OCI-LY7 (cell line): ENCODE data around the gene GRM4. TPM values are rescaled to one million over a fixed set of nuclear protein-coding genes. Genes with fewer than 3 reads are reported as not detected.

ENCODE experiments used
- BruUV-seq: library from RNA; stranded (reverse); fragments of 400-500 nt; replicated peaks from 2 replicates; lab custom pipeline; 2021; lab: Mats Ljungman, UMichigan
- CTCF ChIA-PET: fragments of 300-600 bp; sonication (Branson Sonifier 250); formaldehyde crosslinking; loops from one replicate; lab custom pipeline; 2022; ENCODE audit warnings: antibody characterized with exemption; ENCODE audit not compliant: unreplicated experiment; lab: Charles Lee
- POLR2A ChIA-PET: fragments of 300-600 bp; sonication (Branson Sonifier 250); formaldehyde crosslinking; loops from one replicate; lab custom pipeline; 2022; ENCODE audit warnings: antibody characterized with exemption; lab: Charles Lee
- DNase-seq: peaks from one replicate; pipeline ENCODE4 v3.0.0-alpha.2; 2015; ENCODE audit warnings: low spot score
- H2AFZ ChIP-seq: fragments of 200-600 bp; sonication (generic), shearing (Covaris generic); 2 replicates; pipeline ENCODE4 v1.6.1; 2014; ENCODE audit warnings: mild to moderate bottlenecking, antibody characterized with exemption, low read length, moderate library complexity
- H3K27ac ChIP-seq: fragments of 200-600 bp; sonication (generic); 2 replicates; pipeline ENCODE4 v1.5.1; 2014; ENCODE audit warnings: mixed run types, low read depth, mild to moderate bottlenecking, moderate library complexity, low read length, inconsistent platforms; ENCODE audit not compliant: poor library complexity, severe bottlenecking
- H3K36me3 ChIP-seq: fragments of 200-600 bp; sonication (generic); 2 replicates; pipeline ENCODE4 v1.6.1; 2014; ENCODE audit warnings: mild to moderate bottlenecking, antibody characterized with exemption, low read length, moderate library complexity, mixed read lengths; ENCODE audit not compliant: insufficient read depth
- H3K4me1 ChIP-seq: fragments of 200-600 bp; sonication (generic); 2 replicates; pipeline ENCODE4 v1.5.1; 2014; ENCODE audit warnings: mild to moderate bottlenecking, low read length; ENCODE audit not compliant: insufficient read depth, poor library complexity, severe bottlenecking
- H3K4me2 ChIP-seq: fragments of 200-600 bp; sonication (generic); 2 replicates; pipeline ENCODE4 v1.6.1; 2014; ENCODE audit warnings: mild to moderate bottlenecking, low read length
- H3K4me3 ChIP-seq: fragments of 200-600 bp; sonication (generic); 2 replicates; pipeline ENCODE4 v1.5.1; 2014; ENCODE audit warnings: mild to moderate bottlenecking, low read depth, low read length; ENCODE audit not compliant: poor library complexity, severe bottlenecking
- H3K79me2 ChIP-seq: fragments of 200-600 bp; sonication (generic); 2 replicates; pipeline ENCODE4 v1.6.1; 2016; ENCODE audit warnings: low read depth, mild to moderate bottlenecking, low read length, moderate library complexity, mixed read lengths; ENCODE audit not compliant: insufficient read depth
- H3K9me2 ChIP-seq: fragments of 200-600 bp; sonication (generic); 2 replicates; pipeline ENCODE4 v1.6.1; 2016; ENCODE audit warnings: mild to moderate bottlenecking, low read length, mixed read lengths; ENCODE audit not compliant: insufficient read depth
- H3K9me3 ChIP-seq: fragments of 200-600 bp; sonication (generic); 2 replicates; pipeline ENCODE4 v1.6.1; 2014; ENCODE audit warnings: mild to moderate bottlenecking, mixed run types, low read length, mixed read lengths
- H4K20me1 ChIP-seq: fragments of 200-600 bp; sonication (generic); 2 replicates; pipeline ENCODE4 v1.6.1; 2014; ENCODE audit warnings: mild to moderate bottlenecking, antibody characterized with exemption, low read length, moderate library complexity, mixed read lengths; ENCODE audit not compliant: insufficient read depth
- EZH2phosphoT487 ChIP-seq: fragments of 200-600 bp; sonication (generic); IDR thresholded peaks from 2 replicates; pipeline ENCODE4 v1.6.1; 2018; ENCODE audit warnings: low read depth, borderline replicate concordance, mild to moderate bottlenecking, mixed run types, antibody characterized with exemption, low read length, moderate library complexity, mixed read lengths
- intact Hi-C: fragments of 100-400 bp; cut with micrococcal nuclease; formaldehyde crosslinking; loops from one replicate; pipeline ENCODE4 v1.10.0; 2022; ENCODE audit not compliant: unreplicated experiment
- total RNA-seq, 2 experiments: library from RNA; depleted of rRNA in 1 of 2; stranded (reverse); fragments of >200 nt in 1 of 2; shearing (Covaris generic) in 1 of 2; gene quantifications; 2 replicates each; pipeline ENCODE4 v1.2.3, GENCODE V29; 2014 to 2022
- TF ChIP-seq, protein P1 (sequence below): fragments of 200-600 bp; sonication (generic); conservative IDR thresholded peaks from 2 replicates; pipeline ENCODE4 v1.5.1; 2014; ENCODE audit warnings: mild to moderate bottlenecking, antibody characterized with exemption, low read length, moderate library complexity, mixed read lengths

Gene GRM4
- total RNA-seq, 2 experiments from 2014 or later = 0.73 to 1.3 TPM

DNA sequence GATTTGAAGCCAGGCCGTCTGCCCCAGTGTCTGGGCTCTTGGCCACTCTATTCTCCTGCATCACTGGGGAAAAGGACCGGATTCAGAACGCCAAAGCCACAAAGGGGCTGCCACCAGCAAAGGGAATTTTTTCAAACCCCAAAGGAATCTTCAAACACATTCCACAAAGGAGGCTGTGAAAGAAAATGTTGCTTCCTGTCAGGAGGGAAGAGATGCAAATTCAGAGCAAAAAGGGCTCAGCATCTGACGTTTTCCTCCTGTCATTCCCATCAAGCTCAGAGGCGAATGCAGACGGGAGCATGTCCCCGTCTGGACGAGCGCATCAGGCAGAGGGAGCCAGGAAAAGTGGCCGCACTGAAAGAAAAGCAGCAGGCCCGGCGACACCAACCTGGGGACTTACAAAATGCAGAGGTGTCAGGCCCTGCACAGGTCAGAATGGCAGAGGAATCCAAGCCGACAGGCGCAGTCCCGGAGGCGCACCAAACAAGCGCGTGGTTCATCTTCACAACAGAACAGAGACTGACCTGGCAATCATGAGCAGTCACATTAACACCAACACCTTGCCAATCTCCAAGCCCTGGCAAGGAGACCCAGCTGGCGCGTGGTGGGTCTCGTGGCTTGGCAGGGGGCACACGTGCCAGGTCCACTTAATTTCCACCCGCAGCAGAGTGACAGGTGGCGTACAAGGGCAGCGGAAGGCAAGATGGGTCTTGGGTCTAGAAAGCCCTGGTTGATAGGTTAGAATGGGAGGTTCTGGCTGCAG lies 62.8 kb downstream of the GRM4 start:
- H3K4me1 ChIP-seq = no peaks in the 10 kb centered on the region
- no TSS peak for BruUV-seq
- CTCF ChIA-PET = no interaction called here
- H3K36me3 ChIP-seq = no peaks in the 10 kb centered on the region
- intact Hi-C loops = no loop called here
- H4K20me1 ChIP-seq = no peaks in the 10 kb centered on the region
- no peak overlapping the region for H2AFZ ChIP-seq
- H3K9me3 ChIP-seq = no peaks in the 10 kb centered on the region
- H3K9me2 ChIP-seq = no peaks in the 10 kb centered on the region
- TF ChIP-seq EZH2phosphoT487 = no peak
- TF ChIP-seq, protein P1, sequence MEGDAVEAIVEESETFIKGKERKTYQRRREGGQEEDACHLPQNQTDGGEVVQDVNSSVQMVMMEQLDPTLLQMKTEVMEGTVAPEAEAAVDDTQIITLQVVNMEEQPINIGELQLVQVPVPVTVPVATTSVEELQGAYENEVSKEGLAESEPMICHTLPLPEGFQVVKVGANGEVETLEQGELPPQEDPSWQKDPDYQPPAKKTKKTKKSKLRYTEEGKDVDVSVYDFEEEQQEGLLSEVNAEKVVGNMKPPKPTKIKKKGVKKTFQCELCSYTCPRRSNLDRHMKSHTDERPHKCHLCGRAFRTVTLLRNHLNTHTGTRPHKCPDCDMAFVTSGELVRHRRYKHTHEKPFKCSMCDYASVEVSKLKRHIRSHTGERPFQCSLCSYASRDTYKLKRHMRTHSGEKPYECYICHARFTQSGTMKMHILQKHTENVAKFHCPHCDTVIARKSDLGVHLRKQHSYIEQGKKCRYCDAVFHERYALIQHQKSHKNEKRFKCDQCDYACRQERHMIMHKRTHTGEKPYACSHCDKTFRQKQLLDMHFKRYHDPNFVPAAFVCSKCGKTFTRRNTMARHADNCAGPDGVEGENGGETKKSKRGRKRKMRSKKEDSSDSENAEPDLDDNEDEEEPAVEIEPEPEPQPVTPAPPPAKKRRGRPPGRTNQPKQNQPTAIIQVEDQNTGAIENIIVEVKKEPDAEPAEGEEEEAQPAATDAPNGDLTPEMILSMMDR = no peak
- no peak overlapping the region for H3K4me3 ChIP-seq
- POLR2A ChIA-PET = no interaction called here
- no peaks in the 10 kb centered on the region for H3K79me2 ChIP-seq
- no peak overlapping the region for H3K27ac ChIP-seq
- no peak overlapping the region for H3K4me2 ChIP-seq
- no peak for DNase-seq

DNA sequence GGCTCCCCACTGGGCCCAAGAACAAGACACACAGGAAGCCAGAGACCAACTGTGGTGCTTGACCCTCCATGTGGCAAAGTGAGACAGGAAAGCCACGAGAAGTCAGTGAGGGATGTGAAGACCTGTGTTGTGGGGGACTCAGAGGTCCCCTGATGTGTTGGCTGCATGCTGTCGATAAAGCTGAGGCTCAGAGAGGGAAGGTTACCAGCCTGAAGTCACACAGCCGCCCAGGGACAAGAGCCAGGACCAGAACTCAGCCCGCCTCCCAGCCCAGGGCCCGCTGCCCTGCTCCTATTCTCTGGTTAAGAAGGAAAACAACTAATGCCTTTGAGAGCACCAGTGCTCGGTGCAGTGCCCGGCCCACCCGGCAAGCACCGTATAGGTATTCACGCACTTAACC lies 63.5 kb downstream of the GRM4 start:
- POLR2A ChIA-PET = no interaction called here
- DNase-seq = no peak
- H3K4me2 ChIP-seq = no peak overlapping the region
- H4K20me1 ChIP-seq = no peaks in the 10 kb centered on the region
- H3K9me3 ChIP-seq = no peaks in the 10 kb centered on the region
- no peaks in the 10 kb centered on the region for H3K79me2 ChIP-seq
- TF ChIP-seq, protein P1 = no peak
- no peak for TF ChIP-seq EZH2phosphoT487
- no TSS peak for BruUV-seq
- CTCF ChIA-PET = no interaction called here
- H3K27ac ChIP-seq = no peak overlapping the region
- no peaks in the 10 kb centered on the region for H3K4me1 ChIP-seq
- no peak overlapping the region for H2AFZ ChIP-seq
- H3K4me3 ChIP-seq = no peak overlapping the region
- no peaks in the 10 kb centered on the region for H3K36me3 ChIP-seq
- no peaks in the 10 kb centered on the region for H3K9me2 ChIP-seq
- intact Hi-C loops = no loop called here

DNA sequence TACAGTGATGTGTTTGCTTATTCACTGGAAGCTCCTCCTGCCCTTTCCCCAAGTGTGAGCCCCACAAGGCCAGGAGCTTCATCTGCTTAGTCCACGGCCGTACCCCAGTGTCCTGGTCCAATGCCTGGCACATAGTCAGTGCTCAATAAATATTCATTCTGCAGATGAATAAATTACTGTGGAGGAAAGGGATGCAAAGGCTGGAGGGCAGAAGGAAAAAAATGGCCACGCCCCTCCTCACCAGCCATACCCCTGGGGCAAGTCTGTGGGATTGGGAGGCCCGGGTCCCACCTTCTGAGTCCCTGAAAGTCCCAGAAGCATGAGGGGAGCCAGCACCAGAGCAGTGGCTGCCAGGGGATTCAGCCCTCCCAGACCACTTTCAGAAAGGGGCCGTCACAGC lies 65.5 kb downstream of the GRM4 start:
- DNase-seq = no peak
- ChIA-PET CTCF (no interaction called here), POLR2A (no interaction called here)
- Histone ChIP-seq H3K79me2 (no peaks in the 10 kb centered on the region), H3K9me3 (no peaks in the 10 kb centered on the region), H3K4me2 (no peak overlapping the region), H3K36me3 (no peaks in the 10 kb centered on the region), H3K4me1 (no peaks in the 10 kb centered on the region), H2AFZ (no peak overlapping the region), H3K9me2 (no peaks in the 10 kb centered on the region), H4K20me1 (no peaks in the 10 kb centered on the region), H3K27ac (no peak overlapping the region), H3K4me3 (no peak overlapping the region)
- intact Hi-C loops = no loop called here
- BruUV-seq = no TSS peak
- TF ChIP-seq, protein P1 = no peak
- no peak for TF ChIP-seq EZH2phosphoT487
